HCT116 (cell line): ENCODE measurements around the gene PRR36. TPM values are rescaled to one million over a fixed set of nuclear protein-coding genes. Genes with fewer than 3 reads are reported as not detected.

Source experiments
- ATAC-seq: fragments of 200-7000 bp; cut with Tn5 transposase; 2 replicates; pipeline ENCODE4 v1.9.1; 2020; ENCODE audit warnings: mild to moderate bottlenecking, moderate library complexity
- BruUV-seq: library from RNA; stranded (reverse); fragments of 400-500 nt; replicated peaks from 2 replicates; lab custom pipeline; 2021; lab: Mats Ljungman, UMichigan
- CTCF ChIA-PET: fragments of 300-600 bp; sonication (Branson Sonifier 250); formaldehyde crosslinking; loops from one replicate; lab custom pipeline; 2021; ENCODE audit warnings: antibody characterized with exemption; lab: Charles Lee
- POLR2A ChIA-PET: fragments of 300-600, 350-600 bp; sonication (Branson Sonifier 250); formaldehyde crosslinking; loops from one replicate; lab custom pipeline; 2021; ENCODE audit warnings: antibody characterized with exemption; lab: Charles Lee
- RAD21 ChIA-PET, 2 experiments: fragments of 300-600 bp; sonication (Branson Sonifier 250); formaldehyde crosslinking; loops; one replicate each; lab custom pipeline; 2023; ENCODE audit warnings: low total read pairs in 2 of 2; ENCODE audit not compliant: uncharacterized antibody in 2 of 2, unreplicated experiment in 2 of 2, low non-redundant PET in 1 of 2; lab: Charles Lee
- DNase-seq: peaks from one replicate; pipeline ENCODE4 v3.0.0-alpha.2; 2010; ENCODE audit warnings: low read depth, low spot score
- H2AFZ ChIP-seq: fragments of 200-600 bp; shearing (Covaris generic), sonication (generic); 2 replicates; pipeline ENCODE4 v1.6.1; 2017; ENCODE audit warnings: low read depth, mixed run types, mixed read lengths, antibody characterized with exemption, low read length; ENCODE audit not compliant: poor library complexity, severe bottlenecking
- H3K27ac ChIP-seq: 2 replicates; pipeline ENCODE4 v1.5.1; 2012; ENCODE audit warnings: low read depth, low read length
- H3K27me3 ChIP-seq: fragments of 200-600 bp; sonication (generic); 2 replicates; pipeline ENCODE4 v1.6.1; 2016; ENCODE audit warnings: mixed run types, low read length, mixed read lengths; ENCODE audit not compliant: insufficient read depth
- H3K36me3 ChIP-seq, 2 experiments: fragments of 200-500 bp in 1 of 2; fragments of 200-600 bp in 1 of 2; sonication (Bioruptor generic) in 1 of 2; sonication (generic) in 1 of 2; 2 replicates each; pipeline versions ENCODE4 v1.5.1 to v1.6.1; 2014 to 2016; ENCODE audit warnings: low read length in 2 of 2, inconsistent platforms in 1 of 2, mixed read lengths in 1 of 2, mixed run types in 1 of 2; ENCODE audit not compliant: insufficient read depth in 2 of 2, control insufficient read depth in 1 of 2
- H3K4me1 ChIP-seq, 2 experiments: fragments of 200-600 bp in 1 of 2; sonication (generic) in 1 of 2; 2 replicates each; pipeline versions ENCODE4 v1.5.1 to v1.6.1; 2012 to 2017; ENCODE audit warnings: low read length in 2 of 2, inconsistent platforms in 1 of 2, mild to moderate bottlenecking in 1 of 2, mixed read lengths in 1 of 2, mixed run types in 1 of 2, moderate library complexity in 1 of 2; ENCODE audit not compliant: insufficient read depth in 2 of 2, control insufficient read depth in 1 of 2
- H3K4me2 ChIP-seq: fragments of 200-600 bp; sonication (generic); 2 replicates; pipeline ENCODE4 v1.6.1; 2017; ENCODE audit warnings: mixed run types, low read length, mixed read lengths
- H3K4me3 ChIP-seq, 2 experiments: fragments of 200-600 bp in 1 of 2; sonication (generic) in 1 of 2; replicated peaks in 1 of 2; 2 replicates each; pipeline ENCODE4 v1.5.1; 2011 to 2016; ENCODE audit warnings: low read length in 2 of 2, control low read depth in 1 of 2, low read depth in 1 of 2, mild to moderate bottlenecking in 1 of 2, mixed read lengths in 1 of 2, mixed run types in 1 of 2
- H3K79me2 ChIP-seq: fragments of 200-600 bp; sonication (generic); 2 replicates; pipeline ENCODE4 v1.6.1; 2017; ENCODE audit warnings: mild to moderate bottlenecking, mixed run types, low read length, moderate library complexity, mixed read lengths; ENCODE audit not compliant: insufficient read depth
- H3K9ac ChIP-seq: fragments of 200-600 bp; sonication (generic); 2 replicates; pipeline ENCODE4 v1.6.1; 2016; ENCODE audit warnings: low read length, mixed read lengths
- H3K9me2 ChIP-seq: fragments of 200-600 bp; sonication (generic), shearing (Covaris generic); 2 replicates; pipeline ENCODE4 v1.6.1; 2017; ENCODE audit warnings: mixed run types, mild to moderate bottlenecking, moderate library complexity; ENCODE audit not compliant: insufficient read depth
- H3K9me3 ChIP-seq, 2 experiments: fragments of 200-500 bp in 1 of 2; fragments of 200-600 bp in 1 of 2; sonication (Bioruptor generic) in 1 of 2; sonication (generic) in 1 of 2; 2 replicates each; pipeline ENCODE4 v1.6.1; 2014 to 2017; ENCODE audit warnings: low read length in 2 of 2, mixed read lengths in 2 of 2, inconsistent platforms in 1 of 2, low read depth in 1 of 2, mild to moderate bottlenecking in 1 of 2, mixed run types in 1 of 2, moderate library complexity in 1 of 2; ENCODE audit not compliant: control insufficient read depth in 1 of 2, insufficient read depth in 1 of 2
- H4K20me1 ChIP-seq: fragments of 200-600 bp; sonication (generic), shearing (Covaris generic); 2 replicates; pipeline ENCODE4 v1.6.1; 2017; ENCODE audit warnings: mixed run types, mild to moderate bottlenecking, moderate library complexity; ENCODE audit not compliant: insufficient read depth
- ATF3 ChIP-seq: IDR thresholded peaks from 2 replicates; pipeline ENCODE4 v1.6.1; 2012
- CBX3 ChIP-seq: IDR thresholded peaks from 2 replicates; pipeline ENCODE4 v1.6.1; 2012; ENCODE audit warnings: low read depth
- ELF1 ChIP-seq: IDR thresholded peaks from 2 replicates; pipeline ENCODE4 v1.6.1; 2012; ENCODE audit warnings: low read depth, borderline replicate concordance
- EZH2 ChIP-seq: fragments of 200-600 bp; sonication (generic); IDR thresholded peaks from 2 replicates; pipeline ENCODE4 v1.6.1; 2017; ENCODE audit warnings: antibody characterized with exemption, mixed run types
- EZH2phosphoT487 ChIP-seq: fragments of 200-600 bp; IDR thresholded peaks from 2 replicates; pipeline ENCODE4 v1.6.1; 2018; ENCODE audit warnings: antibody characterized with exemption, borderline replicate concordance
- FOSL1 ChIP-seq: IDR thresholded peaks from 2 replicates; pipeline ENCODE4 v1.6.1; 2012; ENCODE audit warnings: low read depth
- MAX ChIP-seq: IDR thresholded peaks from 2 replicates; pipeline ENCODE4 v1.6.1; 2012
- POLR2A ChIP-seq: IDR thresholded peaks from 2 replicates; pipeline ENCODE4 v1.7.0; 2011; ENCODE audit warnings: borderline replicate concordance; ENCODE audit not compliant: insufficient read depth, insufficient read length; ENCODE audit errors: extremely low read depth
- POLR2AphosphoS5 ChIP-seq: IDR thresholded peaks from 2 replicates; pipeline ENCODE4 v1.6.1; 2011; ENCODE audit warnings: mild to moderate bottlenecking, low read depth, low read length, moderate library complexity
- RAD21 ChIP-seq: IDR thresholded peaks from 2 replicates; pipeline ENCODE4 v1.6.1; 2012; ENCODE audit warnings: low read depth, mild to moderate bottlenecking
- SIN3A ChIP-seq: IDR thresholded peaks from 2 replicates; pipeline ENCODE4 v1.6.1; 2012; ENCODE audit warnings: low read depth
- SP1 ChIP-seq: IDR thresholded peaks from 2 replicates; pipeline ENCODE4 v1.6.1; 2012; ENCODE audit warnings: low read depth
- TCF7L2 ChIP-seq: IDR thresholded peaks from 2 replicates; pipeline ENCODE4 v1.7.0; 2011; ENCODE audit warnings: borderline replicate concordance, inconsistent platforms; ENCODE audit not compliant: insufficient read depth, insufficient read length; ENCODE audit errors: extremely low read depth
- YY1 ChIP-seq: IDR thresholded peaks from 2 replicates; pipeline ENCODE4 v1.6.1; 2011; ENCODE audit warnings: low read length, low read depth, moderate library complexity, mild to moderate bottlenecking; ENCODE audit not compliant: insufficient replicate concordance; ENCODE audit errors: extremely low read depth
- ZBTB33 ChIP-seq: IDR thresholded peaks from 2 replicates; pipeline ENCODE4 v1.6.1; 2011; ENCODE audit warnings: mild to moderate bottlenecking, low read length, moderate library complexity; ENCODE audit not compliant: insufficient replicate concordance; ENCODE audit errors: extremely low read depth
- ZFX ChIP-seq: fragments of 450-650 bp; IDR thresholded peaks from 2 replicates; pipeline ENCODE4 v1.6.1; 2017
- ZNF274 ChIP-seq: fragments of 200-500 bp; sonication (Bioruptor generic); IDR thresholded peaks from 2 replicates; pipeline ENCODE4 v1.6.1; 2014; ENCODE audit warnings: mild to moderate bottlenecking, low read depth, low read length, inconsistent platforms
- intact Hi-C: fragments of 100-400 bp; cut with micrococcal nuclease; formaldehyde crosslinking; loops from 2 replicates; pipeline ENCODE4 v1.10.0; 2022
- total RNA-seq: library from RNA; stranded (reverse); gene quantifications from one replicate; pipeline ENCODE4 v1.2.1, GENCODE V29; 2021; ENCODE audit not compliant: unreplicated experiment

PRR36 gene
- total RNA-seq, 1 experiment from 2014 or later, result 7.5 TPM

GRCh38 chr19:7874897-7875273, 695 bp upstream of the PRR36 start:
- no peaks in the 10 kb centered on the region for H3K79me2 ChIP-seq
- CTCF ChIA-PET, result interaction anchor here (2.1 kb wide), 1 partner anchor 14 kb away, joined by 4 read pairs; the partner anchor contains the start of gene LRRC8E
- no peak overlapping the region for H2AFZ ChIP-seq
- H3K36me3 ChIP-seq, result no peaks in the 10 kb centered on the region
- intact Hi-C loops, result no loop called here
- no TSS peak for BruUV-seq
- no peaks in the 10 kb centered on the region for H3K27me3 ChIP-seq
- H4K20me1 ChIP-seq, result no peaks in the 10 kb centered on the region
- no peaks in the 10 kb centered on the region for H3K9me3 ChIP-seq
- H3K9ac ChIP-seq, result peak overlapping the region; percentile 41; the same call in 1 of the 2 replicates
- POLR2A ChIA-PET, result interaction anchor here (1.5 kb wide), 1 partner anchor 29 kb away, joined by 3 read pairs; the partner anchor contains the start of gene MAP2K7
- ATAC-seq (no peak), DNase-seq (no peak)
- H3K9me2 ChIP-seq, result no peaks in the 10 kb centered on the region
- peak overlapping the region; percentile 79 for H3K4me2 ChIP-seq
- no peak for TF ChIP-seq ZNF274
- no peak for TF ChIP-seq POLR2A
- TF ChIP-seq TCF7L2, result no peak
- no peak for TF ChIP-seq EZH2
- TF ChIP-seq POLR2AphosphoS5, result no peak
- no peak for TF ChIP-seq ZBTB33
- TF ChIP-seq ZFX, result no peak
- TF ChIP-seq RAD21, result no peak
- TF ChIP-seq CBX3, result no peak
- no peak for TF ChIP-seq FOSL1
- TF ChIP-seq YY1, result no peak
- no peak for TF ChIP-seq EZH2phosphoT487
- no peak for TF ChIP-seq ELF1
- TF ChIP-seq MAX, result no peak
- TF ChIP-seq SIN3A, result no peak
- TF ChIP-seq SP1, result no peak
- no peak for TF ChIP-seq ATF3
- TF ChIP-seq, all 23 proteins: peak for 0
- H3K4me1 ChIP-seq, result peaks cover 20 to 49% of the 10 kb centered on the region in 2 experiments
- RAD21 ChIA-PET, result interaction anchor here in 1 of 2 experiments (0.6 kb wide), 1 partner anchor 46 kb away, joined by 9 read pairs; the partner anchor contains the start of gene SNAPC2
- H3K27ac ChIP-seq, result peak overlapping the region; percentile 61; the same call in 1 of the 2 replicates
- H3K4me3 ChIP-seq, result peak overlapping the region; percentile 46 to 56
